Common myeloid progenitor, CD34-positive (primary cell): Measurements from ENCODE around the gene PHACTR3.

Experiments used
- CTCF ChIA-PET: fragments of 350-600 bp; sonication (Branson Sonifier 250); formaldehyde crosslinking; loops from one replicate; lab custom pipeline; 2021; ENCODE audit warnings: antibody characterized with exemption; lab: Charles Lee
- POLR2A ChIA-PET: fragments of 350-600 bp; sonication (Branson Sonifier 250); formaldehyde crosslinking; loops from one replicate; lab custom pipeline; 2021; ENCODE audit warnings: antibody characterized with exemption; lab: Charles Lee
- DNase-seq, 3 donors: peaks; one replicate each; pipeline versions ENCODE4 v3.0.0 to v3.0.0-alpha.2; 2013
- H3K27ac ChIP-seq, 2 experiments: 1 replicate in 1 of 2; 2 replicates in 1 of 2; pipeline ENCODE4 v1.7.0; 2013; ENCODE audit warnings: inconsistent platforms in 2 of 2, low read length in 2 of 2, mild to moderate bottlenecking in 2 of 2, low read depth in 1 of 2, moderate library complexity in 1 of 2; ENCODE audit not compliant: severe bottlenecking in 2 of 2, insufficient read depth in 1 of 2, poor library complexity in 1 of 2
- H3K27me3 ChIP-seq, 5 experiments: replicated peaks in 2 of 5; 1 replicate in 3 of 5; 2 replicates in 2 of 5; pipeline versions ENCODE4 v1.6.1 to v1.7.0; 2013; ENCODE audit warnings: low read length in 4 of 5, mild to moderate bottlenecking in 2 of 5, moderate library complexity in 2 of 5, inconsistent platforms in 1 of 5; ENCODE audit not compliant: insufficient read depth in 5 of 5, control insufficient read depth in 4 of 5
- H3K36me3 ChIP-seq, 4 experiments: 1 replicate in 2 of 4; 2 replicates in 2 of 4; pipeline versions ENCODE4 v1.6.1 to v1.7.0; 2013; ENCODE audit warnings: low read length in 3 of 4, control low read depth in 1 of 4, mild to moderate bottlenecking in 1 of 4; ENCODE audit not compliant: control insufficient read depth in 4 of 4, insufficient read depth in 4 of 4
- H3K4me1 ChIP-seq, 4 experiments: 1 replicate in 3 of 4; 2 replicates in 1 of 4; pipeline versions ENCODE4 v1.6.1 to v1.7.1; 2013; ENCODE audit warnings: low read length in 3 of 4, mild to moderate bottlenecking in 3 of 4, control low read depth in 1 of 4, inconsistent platforms in 1 of 4, moderate library complexity in 1 of 4; ENCODE audit not compliant: control insufficient read depth in 4 of 4, insufficient read depth in 4 of 4; ENCODE audit errors: control extremely low read depth in 1 of 4
- H3K4me3 ChIP-seq, 7 experiments: 1 replicate in 4 of 7; 2 replicates in 3 of 7; pipeline versions ENCODE4 v1.5.1 to v1.7.0; 2013; ENCODE audit warnings: mild to moderate bottlenecking in 7 of 7, low read length in 6 of 7, moderate library complexity in 6 of 7, inconsistent platforms in 2 of 7, low read depth in 2 of 7, control low read depth in 1 of 7; ENCODE audit not compliant: insufficient read depth in 4 of 7, control insufficient read depth in 1 of 7; ENCODE audit errors: extremely low read depth in 1 of 7
- H3K9me3 ChIP-seq, 5 experiments: 1 replicate in 4 of 5; 2 replicates in 1 of 5; pipeline versions ENCODE4 v1.6.1 to v1.7.1; 2013; ENCODE audit warnings: low read length in 4 of 5, mild to moderate bottlenecking in 2 of 5, inconsistent platforms in 1 of 5, low read depth in 1 of 5, moderate library complexity in 1 of 5; ENCODE audit not compliant: control insufficient read depth in 4 of 5, insufficient read depth in 2 of 5; ENCODE audit errors: control extremely low read depth in 1 of 5
- WGBS: methylation state at CpG from one replicate; pipeline ENCODE4 v1.1.5; 2013; ENCODE audit not compliant: insufficient coverage; 5-methylcytosine and 5-hydroxymethylcytosine counted together

The PHACTR3 gene

GRCh38 chr20:59660471-59660870 is 56.1 kb downstream of the PHACTR3 start:
- Histone ChIP-seq H3K36me3 (no peaks in the 10 kb centered on the region), H3K9me3 (peaks cover 3 to 26% (median 10%) of the 10 kb centered on the region in 5 experiments), H3K4me1 (no peaks in the 10 kb centered on the region), H3K27me3 (peaks cover 0 to 22% (median 3%) of the 10 kb centered on the region in 5 experiments), H3K27ac (no peak overlapping the region), H3K4me3 (no peak overlapping the region)
- no peak for DNase-seq
- ChIA-PET POLR2A (no interaction called here), CTCF (no interaction called here)
- no CpG with 5 or more reads among the region's 2 CpGs for WGBS

GRCh38 chr20:59661153-59661552 is 56.8 kb downstream of the PHACTR3 start:
- 71% methylated on average over 6 of the region's 8 CpGs for WGBS
- CTCF ChIA-PET: no interaction called here
- no peak for DNase-seq

GRCh38 chr20:59661621-59662020 is 57.3 kb downstream of the PHACTR3 start:
- POLR2A ChIA-PET: no interaction called here
- H3K4me3 ChIP-seq: no peak overlapping the region
- H3K4me1 ChIP-seq: no peaks in the 10 kb centered on the region
- H3K9me3 ChIP-seq: peaks cover 3 to 22% (median 8%) of the 10 kb centered on the region in 5 experiments
- no peak for DNase-seq
- CTCF ChIA-PET: no interaction called here
- H3K27ac ChIP-seq: no peak overlapping the region
- no peaks in the 10 kb centered on the region for H3K36me3 ChIP-seq
- H3K27me3 ChIP-seq: peaks cover 0 to 28% (median 3%) of the 10 kb centered on the region in 5 experiments
- WGBS: 81% methylated on average over 7 of the region's 10 CpGs

More at GRCh38 chr20:59661153-59661552, 56.8 kb downstream of the PHACTR3 start:
- Histone ChIP-seq H3K27me3 (peaks cover 0 to 28% (median 3%) of the 10 kb centered on the region in 5 experiments), H3K9me3 (peaks cover 3 to 26% (median 8%) of the 10 kb centered on the region in 5 experiments), H3K27ac (no peak overlapping the region), H3K4me3 (no peak overlapping the region), H3K36me3 (no peaks in the 10 kb centered on the region), H3K4me1 (no peaks in the 10 kb centered on the region)
- POLR2A ChIA-PET: no interaction called here

- CTCF ChIA-PET: no interaction called here
- H3K27me3 ChIP-seq: peaks cover 0 to 28% (median 3%) of the 10 kb centered on the region in 5 experiments
- POLR2A ChIA-PET: no interaction called here
- H3K36me3 ChIP-seq: no peaks in the 10 kb centered on the region
- 72% methylated on average over 5 of the region's 5 CpGs for WGBS
- no peak for DNase-seq
- H3K4me3 ChIP-seq: no peak overlapping the region
- H3K9me3 ChIP-seq: peaks cover 3 to 19% (median 8%) of the 10 kb centered on the region in 5 experiments
- no peaks in the 10 kb centered on the region for H3K4me1 ChIP-seq
- no peak overlapping the region for H3K27ac ChIP-seq
Observed at GRCh38 chr20:59662161-59662560, 57.8 kb downstream of the PHACTR3 start.

GRCh38 chr20:59662856-59663512 is 58.6 kb downstream of the PHACTR3 start:
- ChIA-PET POLR2A (no interaction called here), CTCF (no interaction called here)

GRCh38 chr20:59663513-59664060 is 59.2 kb downstream of the PHACTR3 start:
- 91% methylated on average over 10 of the region's 15 CpGs for WGBS
- Histone ChIP-seq H3K27me3 (peaks cover 0 to 28% (median 3%) of the 10 kb centered on the region in 5 experiments), H3K27ac (no peak overlapping the region), H3K36me3 (no peaks in the 10 kb centered on the region), H3K4me3 (no peak overlapping the region), H3K9me3 (peaks cover 0 to 9% (median 4%) of the 10 kb centered on the region in 5 experiments), H3K4me1 (no peaks in the 10 kb centered on the region)
- DNase-seq: no peak
- ChIA-PET CTCF (no interaction called here), POLR2A (no interaction called here)

More at GRCh38 chr20:59662856-59663512, 58.6 kb downstream of the PHACTR3 start:
- Histone ChIP-seq H3K36me3 (no peaks in the 10 kb centered on the region), H3K4me1 (no peaks in the 10 kb centered on the region), H3K27me3 (peaks cover 0 to 28% (median 3%) of the 10 kb centered on the region in 5 experiments), H3K4me3 (no peak overlapping the region), H3K9me3 (peaks cover 0 to 13% (median 5%) of the 10 kb centered on the region in 5 experiments), H3K27ac (no peak overlapping the region)
- 99% methylated on average over 11 of the region's 14 CpGs for WGBS
- DNase-seq: no peak

- DNase-seq: no peak
- peaks cover 0 to 8% (median under 1%) of the 10 kb centered on the region in 5 experiments for H3K9me3 ChIP-seq
Observed at GRCh38 chr20:59664421-59664941, 60.1 kb downstream of the PHACTR3 start.

More at GRCh38 chr20:59664421-59664941, 60.1 kb downstream of the PHACTR3 start:
- Histone ChIP-seq H3K27me3 (peaks cover 0 to 28% (median 3%) of the 10 kb centered on the region in 5 experiments), H3K27ac (no peak overlapping the region), H3K36me3 (no peaks in the 10 kb centered on the region), H3K4me1 (no peaks in the 10 kb centered on the region), H3K4me3 (no peak overlapping the region)
- ChIA-PET CTCF (no interaction called here), POLR2A (no interaction called here)
- WGBS: 91% methylated on average over 10 of the region's 11 CpGs
